ENCODE results near the gene WAPL.

WAPL gene

DNA sequence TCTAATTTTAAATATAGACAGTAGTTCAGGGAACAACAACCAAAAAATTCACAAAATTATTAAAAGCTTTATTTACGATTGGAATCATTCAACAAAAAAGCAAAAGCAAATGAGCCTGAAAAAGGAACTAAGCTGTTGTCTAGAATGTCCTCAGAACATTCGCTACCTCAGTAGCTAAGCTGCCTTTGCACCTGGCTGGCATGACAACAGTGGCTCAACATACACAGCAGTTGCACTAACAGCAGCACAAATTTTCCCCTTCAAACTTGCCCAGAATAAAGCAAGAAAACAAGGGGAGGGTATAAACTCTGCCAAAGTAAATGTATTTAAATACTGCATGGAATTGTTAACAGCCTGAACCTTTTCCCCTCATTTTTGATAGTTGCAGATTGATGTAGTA lies 84.6 kb downstream of the WAPL start:
- Histone ChIP-seq H3K4me1 (no peaks in the 10 kb centered on the region), H3K4me3 (ENCODE audit: low read depth, low read length) (no peak overlapping the region), H3K36me3 (ENCODE audit: control insufficient read depth, insufficient read depth, low read length) (no peaks in the 10 kb centered on the region), H2AFZ (no peak overlapping the region), H3K27ac (no peak overlapping the region), H3K9ac (no peak overlapping the region), H3K4me2 (ENCODE audit: low read length) (no peak overlapping the region), H3K79me2 (peaks cover 3% of the 10 kb centered on the region), H3K27me3 (ENCODE audit: control insufficient read depth, insufficient read depth, low read length) (no peaks in the 10 kb centered on the region), H3K9me3 (ENCODE audit: control insufficient read depth, low read length) (no peaks in the 10 kb centered on the region)
- TF ChIP-seq, protein P1, sequence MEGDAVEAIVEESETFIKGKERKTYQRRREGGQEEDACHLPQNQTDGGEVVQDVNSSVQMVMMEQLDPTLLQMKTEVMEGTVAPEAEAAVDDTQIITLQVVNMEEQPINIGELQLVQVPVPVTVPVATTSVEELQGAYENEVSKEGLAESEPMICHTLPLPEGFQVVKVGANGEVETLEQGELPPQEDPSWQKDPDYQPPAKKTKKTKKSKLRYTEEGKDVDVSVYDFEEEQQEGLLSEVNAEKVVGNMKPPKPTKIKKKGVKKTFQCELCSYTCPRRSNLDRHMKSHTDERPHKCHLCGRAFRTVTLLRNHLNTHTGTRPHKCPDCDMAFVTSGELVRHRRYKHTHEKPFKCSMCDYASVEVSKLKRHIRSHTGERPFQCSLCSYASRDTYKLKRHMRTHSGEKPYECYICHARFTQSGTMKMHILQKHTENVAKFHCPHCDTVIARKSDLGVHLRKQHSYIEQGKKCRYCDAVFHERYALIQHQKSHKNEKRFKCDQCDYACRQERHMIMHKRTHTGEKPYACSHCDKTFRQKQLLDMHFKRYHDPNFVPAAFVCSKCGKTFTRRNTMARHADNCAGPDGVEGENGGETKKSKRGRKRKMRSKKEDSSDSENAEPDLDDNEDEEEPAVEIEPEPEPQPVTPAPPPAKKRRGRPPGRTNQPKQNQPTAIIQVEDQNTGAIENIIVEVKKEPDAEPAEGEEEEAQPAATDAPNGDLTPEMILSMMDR (IDR thresholded peaks at IDR 0.05), result no peak

DNA sequence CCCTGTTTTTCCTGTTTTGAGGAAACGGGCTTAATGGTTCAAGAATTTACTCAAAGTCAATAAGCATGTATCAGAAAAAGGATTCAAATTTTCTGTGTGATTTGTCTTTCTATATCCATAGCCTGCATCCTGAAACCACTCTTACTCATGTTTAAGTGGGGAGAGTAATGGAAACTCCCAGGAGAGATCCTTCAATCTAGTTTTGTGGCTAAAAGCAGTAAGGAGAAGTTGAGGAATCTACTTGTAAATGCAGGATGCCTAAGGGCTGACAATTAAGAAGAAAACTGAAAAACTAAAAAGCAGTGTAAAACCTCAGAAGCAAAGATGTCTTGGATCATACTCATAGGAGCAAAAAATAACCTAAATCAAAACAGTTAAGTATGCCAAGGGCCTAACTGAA lies 86.9 kb downstream of the WAPL start:
- Histone ChIP-seq H3K79me2 (no peaks in the 10 kb centered on the region), H3K9ac (no peak overlapping the region), H3K27ac (no peak overlapping the region), H3K4me3 (ENCODE audit: low read depth, low read length) (no peak overlapping the region), H3K36me3 (ENCODE audit: control insufficient read depth, insufficient read depth, low read length) (no peaks in the 10 kb centered on the region), H2AFZ (no peak overlapping the region), H3K27me3 (ENCODE audit: control insufficient read depth, insufficient read depth, low read length) (no peaks in the 10 kb centered on the region), H3K4me2 (ENCODE audit: low read length) (no peak overlapping the region), H3K9me3 (ENCODE audit: control insufficient read depth, low read length) (no peaks in the 10 kb centered on the region), H3K4me1 (no peaks in the 10 kb centered on the region)
- TF ChIP-seq, protein P1 (IDR thresholded peaks at IDR 0.05), result no peak

DNA sequence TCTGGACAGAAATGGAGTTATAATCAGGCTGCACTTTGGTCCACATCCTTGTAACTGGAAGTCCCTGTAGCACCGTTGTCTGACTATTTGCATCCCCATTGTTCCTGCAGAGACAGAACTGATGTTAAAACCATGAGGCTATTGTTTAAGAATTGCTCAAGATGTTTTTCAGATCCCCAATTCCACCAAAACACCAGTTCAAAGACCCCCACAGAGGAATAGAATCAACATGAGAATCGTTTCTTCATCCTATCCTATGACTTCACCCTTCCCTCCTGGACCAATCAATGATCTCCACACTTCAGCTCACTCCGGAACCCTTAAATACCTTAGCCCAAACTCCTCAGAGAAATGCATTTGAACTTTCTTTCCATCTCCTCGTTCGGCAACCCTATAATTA lies 97.9 kb downstream of the WAPL start:
- Histone ChIP-seq H3K4me1 (no peaks in the 10 kb centered on the region), H3K27me3 (ENCODE audit: control insufficient read depth, insufficient read depth, low read length) (no peaks in the 10 kb centered on the region), H3K36me3 (ENCODE audit: control insufficient read depth, insufficient read depth, low read length) (no peaks in the 10 kb centered on the region), H2AFZ (no peak overlapping the region), H3K79me2 (no peaks in the 10 kb centered on the region), H3K4me2 (ENCODE audit: low read length) (no peak overlapping the region), H3K4me3 (ENCODE audit: low read depth, low read length) (no peak overlapping the region), H3K9ac (no peak overlapping the region), H3K9me3 (ENCODE audit: control insufficient read depth, low read length) (no peaks in the 10 kb centered on the region), H3K27ac (no peak overlapping the region)
- TF ChIP-seq, protein P1 (IDR thresholded peaks at IDR 0.05), result no peak

DNA sequence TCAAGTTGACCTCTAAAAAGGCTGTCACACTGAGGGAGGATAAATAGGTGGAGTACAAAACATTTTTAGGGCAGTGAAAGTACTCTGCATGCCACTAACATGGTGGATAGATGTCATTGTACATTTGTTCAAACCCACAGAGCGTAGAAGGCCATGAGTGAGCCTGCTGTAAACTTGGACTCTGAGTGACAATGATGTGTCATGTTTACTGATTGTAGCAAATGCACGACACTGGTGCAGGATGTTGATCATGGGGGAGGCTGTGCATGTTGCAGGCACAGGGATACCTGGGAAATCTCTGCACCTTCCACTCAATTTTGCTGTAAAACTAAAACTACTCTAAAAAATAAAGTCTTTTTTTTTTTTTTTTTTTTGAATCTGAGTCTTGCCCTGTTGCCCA lies 102.5 kb downstream of the WAPL start:
- Histone ChIP-seq H3K9ac (no peak overlapping the region), H3K79me2 (no peaks in the 10 kb centered on the region), H3K27ac (no peak overlapping the region), H3K4me1 (no peaks in the 10 kb centered on the region), H3K36me3 (ENCODE audit: control insufficient read depth, insufficient read depth, low read length) (no peaks in the 10 kb centered on the region), H3K4me2 (ENCODE audit: low read length) (no peak overlapping the region), H3K9me3 (ENCODE audit: control insufficient read depth, low read length) (no peaks in the 10 kb centered on the region), H3K4me3 (ENCODE audit: low read depth, low read length) (no peak overlapping the region), H3K27me3 (ENCODE audit: control insufficient read depth, insufficient read depth, low read length) (no peaks in the 10 kb centered on the region), H2AFZ (no peak overlapping the region)
- TF ChIP-seq, protein P1 (IDR thresholded peaks at IDR 0.05), result no peak

DNA sequence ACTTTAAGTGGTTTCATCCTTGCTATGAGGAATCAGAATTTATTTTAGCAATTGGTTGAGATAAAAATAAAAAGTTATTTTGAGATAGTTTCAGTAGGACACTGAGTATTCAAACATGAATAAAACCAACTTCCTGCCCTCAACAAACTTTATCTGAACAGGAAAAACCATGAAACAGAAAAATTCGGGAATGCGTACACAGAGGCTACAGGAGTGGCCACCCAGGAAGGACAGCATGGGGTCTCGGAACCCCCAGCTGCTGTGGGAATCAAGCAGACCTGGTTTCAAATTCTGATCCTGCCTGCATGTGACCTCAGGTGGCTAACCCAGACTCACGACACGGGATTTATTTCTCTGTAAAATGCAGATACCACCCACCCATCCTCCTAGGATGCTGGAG lies 106.0 kb downstream of the WAPL start:
- no peaks in the 10 kb centered on the region for H3K79me2 ChIP-seq
- H3K27me3 ChIP-seq (ENCODE audit: control insufficient read depth, insufficient read depth, low read length), result no peaks in the 10 kb centered on the region
- TF ChIP-seq, protein P1 (IDR thresholded peaks at IDR 0.05), result no peak
- H2AFZ ChIP-seq, result no peak overlapping the region
- H3K4me2 ChIP-seq (ENCODE audit: low read length), result no peak overlapping the region
- no peaks in the 10 kb centered on the region for H3K9me3 ChIP-seq (ENCODE audit: control insufficient read depth, low read length)
- H3K27ac ChIP-seq, result no peak overlapping the region
- H3K4me1 ChIP-seq, result no peaks in the 10 kb centered on the region
- no peaks in the 10 kb centered on the region for H3K36me3 ChIP-seq (ENCODE audit: control insufficient read depth, insufficient read depth, low read length)
- no peak overlapping the region for H3K9ac ChIP-seq
- no peak overlapping the region for H3K4me3 ChIP-seq (ENCODE audit: low read depth, low read length)

All from parathyroid adenoma (tissue), 2 donors.